Calu3 (cell line): ENCODE data around the gene HNRNPH1. TPM values are rescaled to one million over a fixed set of nuclear protein-coding genes. Genes with fewer than 3 reads are reported as not detected.

ENCODE experiments used
- BruUV-seq: library from RNA; stranded (reverse); fragments of 400-500 nt; replicated peaks from 2 replicates; lab custom pipeline; 2021; lab: Mats Ljungman, UMichigan
- CTCF ChIA-PET: fragments of 300-600 bp; sonication (Branson Sonifier 250); formaldehyde crosslinking; loops from one replicate; lab custom pipeline; 2022; ENCODE audit warnings: antibody characterized with exemption; lab: Charles Lee
- DNase-seq: peaks from one replicate; pipeline ENCODE4 v3.0.0; 2022
- H3K27ac Mint-ChIP-seq: one replicate; pipeline ENCODE4 v1.8.0; 2022; ENCODE audit warnings: mixed read lengths; ENCODE audit not compliant: unreplicated experiment
- H3K27me3 Mint-ChIP-seq: one replicate; pipeline ENCODE4 v1.8.0; 2022; ENCODE audit warnings: mixed read lengths; ENCODE audit not compliant: unreplicated experiment
- H3K36me3 Mint-ChIP-seq: one replicate; pipeline ENCODE4 v1.8.0; 2022; ENCODE audit warnings: mild to moderate bottlenecking, moderate library complexity, mixed read lengths; ENCODE audit not compliant: insufficient read depth, unreplicated experiment
- H3K4me1 Mint-ChIP-seq: one replicate; pipeline ENCODE4 v1.8.0; 2022; ENCODE audit warnings: mild to moderate bottlenecking, low read depth, mixed read lengths; ENCODE audit not compliant: unreplicated experiment
- H3K4me3 Mint-ChIP-seq: one replicate; pipeline ENCODE4 v1.8.0; 2022; ENCODE audit warnings: mild to moderate bottlenecking, low read depth, moderate library complexity, mixed read lengths; ENCODE audit not compliant: unreplicated experiment
- H3K9me3 Mint-ChIP-seq: one replicate; pipeline ENCODE4 v1.8.0; 2022; ENCODE audit warnings: low read depth, mixed read lengths; ENCODE audit not compliant: unreplicated experiment
- intact Hi-C: fragments of 100-400 bp; cut with micrococcal nuclease; formaldehyde crosslinking; loops from one replicate; pipeline ENCODE4 v1.10.0; 2022; ENCODE audit not compliant: unreplicated experiment
- total RNA-seq: library from RNA; stranded (reverse); gene quantifications from 2 replicates; pipeline ENCODE4 v1.2.3, GENCODE V29; 2022
- TF ChIP-seq, protein P1 (sequence below): fragments of 200-600 bp; IDR thresholded peaks from one replicate; pipeline ENCODE4 v1.8.0; 2022; ENCODE audit warnings: antibody characterized with exemption; ENCODE audit not compliant: unreplicated experiment

Gene HNRNPH1
- total RNA-seq, 1 experiment from 2014 or later, result 870 TPM

DNA sequence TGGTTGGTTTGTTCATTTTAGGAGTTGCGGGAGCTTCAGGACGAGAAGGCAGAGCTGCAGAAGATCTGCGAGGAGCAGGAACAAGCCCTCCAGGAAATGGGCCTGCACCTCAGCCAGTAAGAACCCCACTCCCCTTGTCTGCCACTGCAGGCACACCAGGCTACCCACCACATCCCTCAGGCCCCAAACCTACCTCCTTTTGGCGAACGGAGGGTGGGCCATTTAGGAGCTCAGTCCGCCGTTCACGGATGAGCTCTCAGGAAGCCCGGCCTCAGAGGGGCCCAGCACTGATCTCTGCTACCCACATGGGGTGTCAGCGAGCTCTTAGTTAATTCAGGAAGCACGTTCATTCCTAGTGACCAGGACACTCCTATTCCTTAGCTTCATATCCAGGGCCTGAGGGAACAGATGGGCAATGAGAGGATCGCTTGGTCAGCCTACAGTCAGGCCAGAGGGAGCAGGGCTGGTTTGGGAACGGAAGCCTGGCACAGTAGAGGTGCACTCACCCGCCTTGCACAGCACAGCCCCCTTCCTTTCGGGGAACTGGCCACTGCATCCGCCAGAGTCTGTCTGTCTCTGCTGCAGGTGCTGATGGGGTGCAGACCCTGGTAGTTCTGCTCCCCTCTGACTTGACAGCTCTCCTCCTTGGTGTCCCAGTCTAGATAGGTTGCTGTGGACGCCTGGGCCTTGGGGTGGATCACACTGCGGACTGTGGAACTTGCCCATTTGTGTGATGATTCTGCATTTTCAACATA, 21.4 kb downstream of the HNRNPH1 start:
- DNase-seq, result no peak
- H3K27ac Mint-ChIP-seq, result no peak overlapping the region
- CTCF ChIA-PET, result interaction anchor here (1.1 kb wide), 1 partner anchor 9 kb away, joined by 3 read pairs; no protein-coding TSS in a partner anchor

DNA sequence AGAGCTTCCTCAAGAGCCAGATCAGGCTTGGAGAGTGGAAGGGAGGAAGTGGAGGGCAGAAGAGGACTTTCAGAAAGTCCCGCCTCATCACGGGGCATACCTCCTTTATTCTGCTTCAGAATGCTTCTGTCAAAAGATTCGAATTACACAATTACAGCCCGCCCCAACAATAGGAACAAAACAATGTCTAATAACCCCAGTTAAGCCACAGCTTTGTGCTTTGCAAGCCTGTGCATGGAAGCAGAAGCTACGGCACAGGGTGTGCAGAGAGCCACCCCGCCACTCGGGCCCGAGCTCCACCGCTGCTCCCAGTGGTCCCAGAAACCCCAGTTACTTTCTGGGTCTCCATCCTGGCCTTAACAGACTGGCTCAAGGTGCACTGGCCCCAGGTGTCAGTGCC, 23.5 kb downstream of the HNRNPH1 start:
- Mint-ChIP-seq H3K36me3 (peaks cover 86% of the 10 kb centered on the region), H3K4me1 (no peaks in the 10 kb centered on the region), H3K27ac (no peak overlapping the region), H3K9me3 (no peaks in the 10 kb centered on the region), H3K4me3 (no peak overlapping the region), H3K27me3 (no peaks in the 10 kb centered on the region)
- TF ChIP-seq, protein P1, sequence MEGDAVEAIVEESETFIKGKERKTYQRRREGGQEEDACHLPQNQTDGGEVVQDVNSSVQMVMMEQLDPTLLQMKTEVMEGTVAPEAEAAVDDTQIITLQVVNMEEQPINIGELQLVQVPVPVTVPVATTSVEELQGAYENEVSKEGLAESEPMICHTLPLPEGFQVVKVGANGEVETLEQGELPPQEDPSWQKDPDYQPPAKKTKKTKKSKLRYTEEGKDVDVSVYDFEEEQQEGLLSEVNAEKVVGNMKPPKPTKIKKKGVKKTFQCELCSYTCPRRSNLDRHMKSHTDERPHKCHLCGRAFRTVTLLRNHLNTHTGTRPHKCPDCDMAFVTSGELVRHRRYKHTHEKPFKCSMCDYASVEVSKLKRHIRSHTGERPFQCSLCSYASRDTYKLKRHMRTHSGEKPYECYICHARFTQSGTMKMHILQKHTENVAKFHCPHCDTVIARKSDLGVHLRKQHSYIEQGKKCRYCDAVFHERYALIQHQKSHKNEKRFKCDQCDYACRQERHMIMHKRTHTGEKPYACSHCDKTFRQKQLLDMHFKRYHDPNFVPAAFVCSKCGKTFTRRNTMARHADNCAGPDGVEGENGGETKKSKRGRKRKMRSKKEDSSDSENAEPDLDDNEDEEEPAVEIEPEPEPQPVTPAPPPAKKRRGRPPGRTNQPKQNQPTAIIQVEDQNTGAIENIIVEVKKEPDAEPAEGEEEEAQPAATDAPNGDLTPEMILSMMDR, result no peak
- CTCF ChIA-PET, result no interaction called here
- DNase-seq, result no peak
- intact Hi-C loops, result no loop called here
- BruUV-seq, result no TSS peak

More for the DNA sequence above, 21.4 kb downstream of the HNRNPH1 start:
- Mint-ChIP-seq H3K36me3 (peaks cover 90% of the 10 kb centered on the region), H3K4me1 (no peaks in the 10 kb centered on the region), H3K27me3 (no peaks in the 10 kb centered on the region), H3K4me3 (no peak overlapping the region), H3K9me3 (no peaks in the 10 kb centered on the region)
- no TSS peak for BruUV-seq
- intact Hi-C loops, result no loop called here
- TF ChIP-seq, protein P1, result no peak

DNA sequence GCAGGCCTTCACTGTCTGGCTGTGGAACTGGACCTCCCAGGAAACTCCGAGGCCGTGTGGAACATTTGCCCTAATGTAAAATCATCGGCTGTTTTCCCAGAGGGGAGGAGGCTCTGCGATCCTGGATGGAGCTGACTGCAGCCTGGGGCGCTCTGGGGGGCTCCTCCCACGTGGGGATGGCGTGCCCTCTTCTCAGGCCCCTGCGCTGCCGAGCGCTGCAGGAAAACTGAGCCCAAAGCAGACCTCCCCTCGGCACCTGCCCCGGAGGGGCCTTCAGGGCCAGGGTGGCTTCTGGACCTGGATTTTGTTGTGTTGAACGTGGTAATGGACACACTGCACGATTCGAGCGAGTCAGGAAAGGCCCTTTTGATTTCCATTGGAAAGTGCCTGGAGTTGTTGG, 23.9 kb downstream of the HNRNPH1 start:
- Mint-ChIP-seq H3K36me3 (peaks cover 86% of the 10 kb centered on the region), H3K4me3 (no peak overlapping the region), H3K4me1 (no peaks in the 10 kb centered on the region), H3K27me3 (no peaks in the 10 kb centered on the region), H3K27ac (no peak overlapping the region), H3K9me3 (no peaks in the 10 kb centered on the region)
- intact Hi-C loops, result no loop called here
- DNase-seq, result no peak
- no TSS peak for BruUV-seq
- CTCF ChIA-PET, result no interaction called here
- TF ChIP-seq, protein P1, result no peak

DNA sequence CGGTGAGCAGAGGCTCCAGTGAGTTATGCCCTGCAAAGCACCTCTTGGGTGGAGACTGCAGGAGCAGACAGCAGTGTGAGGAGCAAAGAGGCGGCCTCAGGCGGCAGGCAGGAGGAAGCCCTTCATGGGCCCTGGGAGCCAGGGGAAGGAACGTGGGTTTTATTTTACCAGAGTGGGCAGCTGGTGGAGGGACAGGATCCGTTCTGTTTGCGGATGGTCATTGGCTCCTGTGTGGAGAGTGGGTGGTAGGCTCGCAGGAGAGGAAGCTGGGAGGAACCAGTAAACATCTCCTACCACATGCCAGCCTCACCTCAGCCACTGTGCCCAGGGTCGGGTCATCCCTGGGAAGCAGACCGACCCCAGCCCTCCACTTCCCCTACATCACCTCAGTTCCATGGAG, 24.4 kb downstream of the HNRNPH1 start:
- TF ChIP-seq, protein P1, result no peak
- H3K9me3 Mint-ChIP-seq, result no peaks in the 10 kb centered on the region
- CTCF ChIA-PET, result no interaction called here
- no TSS peak for BruUV-seq
- H3K36me3 Mint-ChIP-seq, result peaks cover 86% of the 10 kb centered on the region
- intact Hi-C loops, result no loop called here
- no peak for DNase-seq
- H3K27ac Mint-ChIP-seq, result no peak overlapping the region
- no peaks in the 10 kb centered on the region for H3K27me3 Mint-ChIP-seq
- no peak overlapping the region for H3K4me3 Mint-ChIP-seq
- H3K4me1 Mint-ChIP-seq, result no peaks in the 10 kb centered on the region
